GM19397 (cell line): Measurements from ENCODE around the gene LMAN1.

Experiments
- ATAC-seq: cut with Tn5 transposase; IDR thresholded peaks from one replicate; pipeline ENCODE4 v1.9.1; 2021; ENCODE audit warnings: mild to moderate bottlenecking, moderate library complexity; ENCODE audit not compliant: unreplicated experiment

The LMAN1 gene

DNA sequence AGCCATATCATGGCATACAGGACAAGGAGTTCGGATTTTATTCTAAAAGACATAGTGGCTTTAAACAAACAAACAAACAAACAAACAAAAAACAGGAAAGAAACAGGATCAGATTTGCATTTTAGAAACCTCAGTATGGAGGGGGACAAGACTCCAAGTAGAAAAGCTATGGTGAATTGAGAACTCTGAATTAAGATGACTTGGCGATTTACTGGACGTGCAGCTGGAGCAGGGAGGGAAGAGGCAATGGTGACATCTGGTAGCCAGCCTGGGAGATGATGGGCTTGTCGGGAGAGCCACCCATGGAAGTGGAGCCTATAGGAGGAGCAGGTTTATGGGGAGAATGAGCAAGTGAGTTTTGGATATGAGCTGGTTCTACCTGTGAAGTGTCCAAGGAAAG lies 53.8 kb downstream of the LMAN1 start:
- no peak for ATAC-seq

DNA sequence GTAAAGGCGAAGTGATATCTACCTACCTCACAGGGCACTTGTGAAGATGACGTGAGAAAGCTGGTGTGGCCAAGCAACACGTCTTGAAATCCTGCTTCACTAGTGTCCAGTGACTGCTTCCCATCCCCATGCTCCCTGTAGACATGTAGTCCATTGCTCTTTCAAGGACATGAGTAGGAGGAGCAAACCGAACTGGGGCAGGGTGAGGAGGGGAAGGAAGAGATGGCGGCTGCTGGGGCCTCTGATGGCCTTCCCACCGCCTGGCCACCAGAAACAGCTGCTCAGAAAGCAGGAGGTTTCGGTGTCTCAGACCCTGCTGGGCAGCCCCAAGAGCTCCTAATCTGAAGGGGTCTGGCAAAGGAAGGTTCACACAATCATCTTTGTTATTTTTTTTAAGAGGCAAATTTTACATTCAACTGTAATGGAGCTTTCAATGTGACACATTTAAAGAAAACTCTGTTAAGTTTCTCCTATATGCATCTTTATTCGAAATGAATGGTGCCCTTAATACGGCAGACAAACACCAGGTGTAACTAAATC lies 55.3 kb downstream of the LMAN1 start:
- no peak for ATAC-seq

DNA sequence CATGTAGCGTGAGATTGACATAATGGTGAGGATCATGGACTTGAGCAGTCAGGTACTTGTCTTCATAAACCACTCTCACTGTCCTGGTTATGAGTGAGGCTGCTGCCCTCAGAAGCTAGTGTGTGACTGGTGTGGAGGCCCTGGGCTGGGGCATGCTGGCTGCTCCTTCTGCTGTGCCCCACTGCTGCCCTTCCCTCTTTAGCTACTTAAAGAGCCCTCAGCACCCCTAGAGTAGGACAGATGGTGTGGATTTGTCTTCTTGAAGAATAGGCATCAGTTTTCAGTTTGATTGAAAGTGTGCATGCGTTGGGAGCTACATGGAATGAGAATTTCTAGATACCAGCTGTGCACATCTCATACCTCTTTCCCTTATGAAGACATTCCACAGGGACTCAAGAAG lies 56.1 kb downstream of the LMAN1 start:
- ATAC-seq: no peak

DNA sequence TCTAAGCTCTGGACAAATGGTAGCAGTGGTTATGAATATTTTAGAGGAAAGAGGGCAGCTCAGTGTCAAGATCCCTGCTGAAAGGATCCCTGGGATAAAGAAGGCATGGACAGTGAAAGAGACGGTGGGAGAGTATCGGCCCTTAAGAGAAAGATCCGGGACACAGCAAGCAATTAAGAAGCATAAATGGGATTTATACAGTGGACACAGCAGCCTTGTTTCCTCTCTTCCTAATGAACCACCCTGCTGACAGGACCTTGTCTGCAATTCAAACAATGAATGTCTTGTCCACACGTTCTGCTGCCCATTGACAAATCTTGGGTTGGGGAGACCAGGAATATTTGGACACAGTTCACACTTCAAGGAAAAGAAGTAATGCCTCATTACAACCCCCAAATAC lies 57.1 kb downstream of the LMAN1 start:
- ATAC-seq: no peak

DNA sequence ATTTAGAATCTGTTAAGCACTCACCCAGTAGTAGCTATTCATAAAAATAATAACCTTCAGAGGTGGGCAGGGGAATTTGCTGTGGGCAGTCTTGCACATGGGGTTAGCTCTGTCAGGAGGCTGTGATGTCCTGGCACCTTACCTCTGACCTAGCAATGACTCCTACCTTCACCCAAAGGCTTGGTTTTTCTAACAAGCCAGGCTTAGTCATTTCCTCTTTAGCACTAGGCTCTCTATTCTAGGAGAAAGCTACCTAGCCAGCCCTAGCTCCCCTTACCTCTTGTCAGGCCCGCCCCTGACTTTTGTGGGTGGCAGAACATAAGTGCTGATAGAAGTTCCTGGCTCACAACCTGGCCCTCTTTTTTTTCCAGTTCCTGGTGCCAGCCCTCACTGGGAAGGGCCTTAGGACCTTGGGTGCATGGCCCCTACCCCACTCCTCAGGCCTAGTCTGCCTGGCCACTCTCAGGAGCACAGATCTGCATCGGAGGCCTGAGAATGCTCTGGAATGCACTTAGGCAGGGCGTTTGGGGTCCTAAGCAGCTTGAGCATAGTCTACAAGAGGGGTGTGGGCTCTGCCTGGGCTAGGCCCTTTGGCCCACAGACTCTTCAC lies 58.3 kb downstream of the LMAN1 start:
- no peak for ATAC-seq

DNA sequence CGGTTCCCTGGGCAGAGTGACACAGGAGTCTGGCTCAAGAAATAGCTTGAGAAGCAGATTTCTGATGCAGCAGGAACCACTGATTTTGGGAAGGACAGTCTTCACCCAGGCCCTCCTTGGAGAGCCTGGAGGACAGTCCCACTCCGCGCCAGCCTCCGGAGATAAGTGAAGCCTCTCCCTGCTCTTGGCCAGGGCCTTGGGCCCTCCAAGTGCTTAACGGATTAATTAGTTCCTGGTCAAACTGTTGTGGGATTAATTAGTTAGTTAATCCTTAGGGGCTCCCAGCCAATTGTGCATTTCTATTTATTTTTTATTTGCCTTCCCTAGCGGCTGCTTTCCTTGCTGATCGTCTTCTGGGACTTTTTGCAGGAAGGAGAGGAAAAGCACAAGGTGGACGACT lies 60.2 kb downstream of the LMAN1 start:
- ATAC-seq: no peak

DNA sequence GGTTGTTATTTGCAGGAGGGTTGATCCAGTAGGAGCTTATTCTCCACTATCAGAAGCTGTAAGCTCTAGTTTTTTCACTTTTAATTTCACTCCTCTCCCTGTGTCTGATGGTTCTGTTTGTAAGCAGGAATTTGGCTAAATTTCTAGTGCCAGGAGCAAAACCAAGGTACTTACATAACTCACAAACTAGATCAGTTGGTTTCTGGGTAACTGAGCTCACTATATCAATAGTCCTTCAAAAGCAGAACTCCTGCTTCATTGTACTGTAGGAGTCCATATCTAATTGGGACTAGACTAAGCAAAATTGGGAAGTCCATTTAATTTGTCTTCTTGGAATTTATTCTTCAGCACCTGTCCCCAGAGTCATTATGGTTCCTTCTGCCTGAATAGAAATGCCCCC lies 65.7 kb downstream of the LMAN1 start:
- ATAC-seq: no peak

DNA sequence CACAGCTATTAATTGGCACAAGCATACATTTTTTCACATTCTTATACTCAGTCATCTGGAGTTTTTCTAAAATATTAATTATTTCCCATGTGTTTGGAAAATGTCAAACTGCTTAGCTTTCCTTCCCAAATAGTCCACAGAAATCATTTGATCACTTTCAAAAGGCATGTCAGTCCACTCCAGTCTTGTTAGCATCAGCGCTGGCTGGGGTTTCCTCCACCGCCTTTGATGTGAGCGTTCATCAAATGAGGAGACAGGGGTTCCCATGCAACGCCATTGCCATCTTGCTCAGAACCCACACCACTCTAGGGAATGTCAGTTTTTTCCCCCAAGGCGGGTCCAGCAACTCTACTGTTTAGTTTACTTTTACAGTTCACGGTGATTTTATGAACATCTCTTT lies 72.7 kb downstream of the LMAN1 start:
- ATAC-seq: no peak

DNA sequence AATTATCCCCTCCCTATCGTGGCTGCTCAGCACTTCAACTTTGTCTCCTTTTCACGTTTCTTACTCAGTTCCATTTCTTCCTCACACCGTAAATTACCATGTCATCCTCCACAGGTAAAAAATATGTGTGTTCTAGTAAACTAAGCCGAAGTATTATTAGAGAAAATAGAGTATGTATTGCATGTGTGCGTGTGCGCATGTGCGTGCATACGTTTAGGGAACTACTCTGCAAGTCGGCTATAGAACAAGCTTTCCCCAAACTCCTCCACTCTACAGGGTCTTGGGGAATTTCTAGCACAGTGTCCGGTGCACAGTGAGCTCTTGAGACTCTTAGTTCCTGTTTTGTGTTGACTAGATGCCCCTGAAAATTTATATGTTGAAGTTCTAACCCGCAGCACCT lies 76.7 kb downstream of the LMAN1 start:
- ATAC-seq: no peak

DNA sequence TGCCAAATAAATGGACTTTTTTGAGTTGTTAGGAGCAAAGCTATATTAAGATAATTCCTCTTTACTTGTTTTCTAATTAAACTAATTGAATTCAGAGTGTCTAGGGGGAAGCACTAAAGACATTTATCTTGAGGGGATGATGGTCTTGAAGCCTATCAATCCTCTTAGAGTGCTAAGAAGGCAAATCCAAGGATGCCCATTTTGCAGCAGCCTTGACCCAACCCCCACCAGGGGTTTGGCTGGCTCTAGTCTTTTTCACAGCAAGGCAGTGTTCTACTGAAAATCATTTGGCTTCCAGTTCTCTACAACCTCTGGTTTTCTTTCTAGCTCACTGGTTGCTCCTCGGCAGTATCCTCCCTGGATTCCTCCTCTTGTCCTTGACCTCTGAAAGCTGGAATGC lies 79.3 kb downstream of the LMAN1 start:
- no peak for ATAC-seq

DNA sequence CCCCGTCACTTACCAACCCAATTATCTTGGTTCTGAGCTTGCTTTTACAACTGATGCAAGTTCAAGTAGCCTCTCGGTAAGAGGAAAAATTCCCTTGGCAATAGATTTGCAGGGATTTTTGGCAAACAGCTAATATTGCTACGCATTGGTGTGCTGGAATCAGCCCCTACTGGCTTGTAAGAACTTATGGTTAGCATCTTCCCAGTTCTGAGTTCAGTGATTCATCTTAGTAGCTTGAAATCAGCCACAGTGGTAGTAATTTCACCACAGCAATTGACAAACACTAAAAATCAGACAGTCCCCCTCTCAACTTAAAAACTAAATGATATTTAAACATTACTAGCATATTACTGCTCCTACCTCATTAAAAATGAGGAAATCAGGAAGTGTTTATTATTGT lies 79.9 kb downstream of the LMAN1 start:
- no peak for ATAC-seq

DNA sequence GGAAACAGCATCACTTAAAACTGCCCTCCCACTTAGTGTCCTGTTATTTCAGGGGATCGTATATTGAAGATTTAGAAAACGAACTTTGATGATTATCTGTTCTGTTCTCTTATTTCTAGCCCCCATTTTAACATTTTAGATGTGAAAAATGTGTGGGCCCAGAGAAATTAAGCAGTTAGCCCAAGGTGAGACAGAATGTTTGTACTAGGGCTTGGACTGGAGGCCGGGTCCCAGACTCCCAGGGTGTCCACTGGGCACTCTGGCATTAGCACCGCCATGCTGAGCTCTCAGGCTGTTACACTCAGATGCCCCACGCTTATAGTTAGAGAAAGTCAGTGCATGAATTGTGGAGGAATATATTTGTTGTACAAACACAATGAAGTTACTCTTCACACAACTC lies 80.3 kb downstream of the LMAN1 start:
- ATAC-seq: no peak
